ENCODE measurements around the gene F10.

DNA sequence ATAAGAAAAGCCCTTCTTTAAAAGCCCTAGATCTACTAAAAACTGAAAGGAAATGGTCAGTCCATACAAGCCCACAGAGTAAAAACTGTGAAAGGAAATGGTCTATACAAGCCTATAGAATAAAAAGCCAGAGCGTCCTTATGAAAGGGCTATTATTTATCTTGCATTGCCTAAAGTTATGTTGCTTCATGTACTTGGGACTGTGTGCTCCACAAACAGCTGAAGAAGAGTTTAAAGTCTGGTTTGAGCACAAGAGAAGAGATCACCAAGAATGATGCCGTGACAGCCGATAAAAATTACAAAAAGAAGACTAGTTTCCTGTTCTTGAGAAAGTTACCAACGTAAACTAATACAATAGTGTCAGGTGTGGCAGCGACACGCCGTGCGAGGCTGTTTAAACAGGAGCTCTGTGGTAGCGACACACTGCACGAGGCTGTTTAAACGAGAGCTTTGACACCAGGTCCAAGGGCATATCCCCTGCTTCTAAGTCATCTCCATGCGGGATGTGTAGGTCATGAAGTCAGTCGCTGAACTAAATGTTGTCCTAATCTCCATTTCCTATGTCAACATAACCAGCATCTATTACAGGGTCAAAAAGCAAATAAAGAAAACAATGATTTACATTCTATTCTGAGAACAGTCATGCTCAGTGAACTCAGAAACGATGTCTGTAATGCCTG, 61.0 kb downstream of the F10 start:
- TF ChIP-seq POLR2AphosphoS5 (IDR thresholded peaks at IDR 0.05; ENCODE audit: low read depth, low read length) (no peak), YY1 (IDR thresholded peaks at IDR 0.05; ENCODE audit: low read depth) (no peak), CHD2 (IDR thresholded peaks at IDR 0.05; ENCODE audit: low read length, partially characterized antibody) (no peak), MXI1 (IDR thresholded peaks at IDR 0.05; ENCODE audit: low read depth, low read length) (no peak), MEF2A (IDR thresholded peaks at IDR 0.05; ENCODE audit: borderline replicate concordance, low read depth) (no peak), RCOR1 (IDR thresholded peaks at IDR 0.05; ENCODE audit: low read length) (no peak), FOXM1 (IDR thresholded peaks at IDR 0.05; ENCODE audit: low read depth) (no peak)
- TF ChIP-seq, protein P1, sequence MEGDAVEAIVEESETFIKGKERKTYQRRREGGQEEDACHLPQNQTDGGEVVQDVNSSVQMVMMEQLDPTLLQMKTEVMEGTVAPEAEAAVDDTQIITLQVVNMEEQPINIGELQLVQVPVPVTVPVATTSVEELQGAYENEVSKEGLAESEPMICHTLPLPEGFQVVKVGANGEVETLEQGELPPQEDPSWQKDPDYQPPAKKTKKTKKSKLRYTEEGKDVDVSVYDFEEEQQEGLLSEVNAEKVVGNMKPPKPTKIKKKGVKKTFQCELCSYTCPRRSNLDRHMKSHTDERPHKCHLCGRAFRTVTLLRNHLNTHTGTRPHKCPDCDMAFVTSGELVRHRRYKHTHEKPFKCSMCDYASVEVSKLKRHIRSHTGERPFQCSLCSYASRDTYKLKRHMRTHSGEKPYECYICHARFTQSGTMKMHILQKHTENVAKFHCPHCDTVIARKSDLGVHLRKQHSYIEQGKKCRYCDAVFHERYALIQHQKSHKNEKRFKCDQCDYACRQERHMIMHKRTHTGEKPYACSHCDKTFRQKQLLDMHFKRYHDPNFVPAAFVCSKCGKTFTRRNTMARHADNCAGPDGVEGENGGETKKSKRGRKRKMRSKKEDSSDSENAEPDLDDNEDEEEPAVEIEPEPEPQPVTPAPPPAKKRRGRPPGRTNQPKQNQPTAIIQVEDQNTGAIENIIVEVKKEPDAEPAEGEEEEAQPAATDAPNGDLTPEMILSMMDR (IDR thresholded peaks at IDR 0.05) = no peak
- TF ChIP-seq, protein P2, sequence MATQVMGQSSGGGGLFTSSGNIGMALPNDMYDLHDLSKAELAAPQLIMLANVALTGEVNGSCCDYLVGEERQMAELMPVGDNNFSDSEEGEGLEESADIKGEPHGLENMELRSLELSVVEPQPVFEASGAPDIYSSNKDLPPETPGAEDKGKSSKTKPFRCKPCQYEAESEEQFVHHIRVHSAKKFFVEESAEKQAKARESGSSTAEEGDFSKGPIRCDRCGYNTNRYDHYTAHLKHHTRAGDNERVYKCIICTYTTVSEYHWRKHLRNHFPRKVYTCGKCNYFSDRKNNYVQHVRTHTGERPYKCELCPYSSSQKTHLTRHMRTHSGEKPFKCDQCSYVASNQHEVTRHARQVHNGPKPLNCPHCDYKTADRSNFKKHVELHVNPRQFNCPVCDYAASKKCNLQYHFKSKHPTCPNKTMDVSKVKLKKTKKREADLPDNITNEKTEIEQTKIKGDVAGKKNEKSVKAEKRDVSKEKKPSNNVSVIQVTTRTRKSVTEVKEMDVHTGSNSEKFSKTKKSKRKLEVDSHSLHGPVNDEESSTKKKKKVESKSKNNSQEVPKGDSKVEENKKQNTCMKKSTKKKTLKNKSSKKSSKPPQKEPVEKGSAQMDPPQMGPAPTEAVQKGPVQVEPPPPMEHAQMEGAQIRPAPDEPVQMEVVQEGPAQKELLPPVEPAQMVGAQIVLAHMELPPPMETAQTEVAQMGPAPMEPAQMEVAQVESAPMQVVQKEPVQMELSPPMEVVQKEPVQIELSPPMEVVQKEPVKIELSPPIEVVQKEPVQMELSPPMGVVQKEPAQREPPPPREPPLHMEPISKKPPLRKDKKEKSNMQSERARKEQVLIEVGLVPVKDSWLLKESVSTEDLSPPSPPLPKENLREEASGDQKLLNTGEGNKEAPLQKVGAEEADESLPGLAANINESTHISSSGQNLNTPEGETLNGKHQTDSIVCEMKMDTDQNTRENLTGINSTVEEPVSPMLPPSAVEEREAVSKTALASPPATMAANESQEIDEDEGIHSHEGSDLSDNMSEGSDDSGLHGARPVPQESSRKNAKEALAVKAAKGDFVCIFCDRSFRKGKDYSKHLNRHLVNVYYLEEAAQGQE (IDR thresholded peaks at IDR 0.05; ENCODE audit: low read depth, low read length) = no peak
